Stimulated activated CD8-positive, alpha-beta memory T cell treated with anti-CD3 and anti-CD28 coated beads, Interleukin-4, amount 100 ng/mL, for 4 hours (primary cell): Measurements from ENCODE around the gene AGBL1.
"Not testable (repeated sequence)": the region's sequence is repeated elsewhere in the genome, so short reads cannot be mapped to it uniquely, and the experiment has no call there.

ENCODE experiments used
- DNase-seq, 2 donors: peaks; one replicate each; pipeline ENCODE4 v3.0.0-alpha.2; 2020; ENCODE audit warnings: low read depth in 2 of 2, low spot score in 1 of 2

The AGBL1 gene

DNA sequence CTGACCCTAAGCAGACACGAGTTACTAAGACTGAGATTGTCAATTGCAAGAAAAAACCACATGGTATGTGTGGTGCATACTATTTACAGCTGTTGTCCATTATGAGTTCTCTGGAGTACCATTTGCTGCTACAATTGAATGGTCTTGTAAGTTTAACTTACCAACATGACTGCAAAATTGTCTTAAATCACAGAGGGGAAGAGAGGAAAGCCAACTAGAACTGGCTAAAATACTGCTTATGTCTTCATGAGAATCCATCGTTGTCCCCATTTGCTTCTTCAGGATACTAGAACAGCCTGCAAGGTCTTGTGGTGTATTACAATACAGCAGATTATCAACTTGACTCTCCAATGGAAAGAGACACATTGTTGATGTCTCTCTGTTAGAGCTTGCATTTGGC is 313.2 kb downstream of the AGBL1 start:
- no peak for DNase-seq

DNA sequence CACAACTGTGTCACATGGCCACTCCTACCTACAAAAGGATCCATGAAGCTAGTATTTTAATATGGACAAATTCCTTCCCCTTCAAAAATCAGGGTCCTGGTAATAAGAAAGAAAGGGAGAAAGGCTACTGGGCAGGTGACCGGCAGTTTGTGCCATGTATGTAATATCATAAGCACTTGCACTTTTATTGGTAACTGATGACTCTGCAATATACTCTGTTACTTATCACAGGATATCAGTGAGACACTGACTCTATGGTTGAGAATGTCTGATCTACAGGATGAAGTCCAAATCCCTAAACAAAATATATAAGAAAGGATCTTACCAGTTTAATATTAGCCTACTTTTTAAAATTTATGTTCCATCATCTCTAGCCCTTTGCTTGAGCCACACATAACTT is 315.2 kb downstream of the AGBL1 start:
- no peak for DNase-seq

GRCh38 chr15:86399041-86399954 is 319.6 kb downstream of the AGBL1 start:
- DNase-seq = no peak

DNA sequence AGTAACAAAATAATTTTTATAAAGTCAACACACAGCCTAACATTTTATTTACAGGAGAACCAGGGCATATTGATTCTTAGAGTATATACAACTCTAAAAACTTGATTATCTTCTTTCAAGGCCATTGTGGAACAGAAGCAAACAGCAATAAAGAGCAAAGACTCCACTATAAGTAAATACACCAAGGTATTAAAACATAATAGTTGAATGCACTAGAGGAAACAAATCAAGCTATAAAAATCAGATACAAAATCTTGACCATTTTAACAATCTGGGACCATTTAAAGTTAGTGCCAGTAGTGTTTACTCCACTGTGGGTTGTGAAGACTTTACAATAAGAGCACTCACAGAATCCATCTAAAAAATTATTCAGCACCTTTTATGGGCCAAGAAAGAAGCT is 323.6 kb downstream of the AGBL1 start:
- DNase-seq = no peak

- DNase-seq = no peak
These were observed 324.4 kb downstream of the AGBL1 start for GRCh38 chr15:86403914-86404583.

DNA sequence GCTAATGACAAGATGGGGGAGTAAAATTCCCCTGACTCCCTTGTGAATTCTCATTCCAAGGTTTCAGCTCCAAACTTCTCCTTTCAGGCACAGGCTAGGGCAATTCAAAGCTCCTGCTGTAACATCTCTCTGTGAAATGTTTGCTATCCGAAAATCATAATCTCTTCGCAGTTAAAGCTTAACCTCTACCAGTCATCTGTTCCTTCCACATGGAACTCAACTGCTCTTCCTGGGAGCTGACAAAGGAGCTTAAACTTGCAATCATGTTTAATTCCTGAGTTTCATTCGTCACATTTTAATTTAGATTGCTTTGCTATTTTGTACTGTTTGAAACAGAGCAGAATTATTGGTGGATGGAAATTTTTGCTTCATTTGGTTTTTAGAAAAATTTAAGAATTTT is 328.6 kb downstream of the AGBL1 start:
- no peak for DNase-seq

- no peak for DNase-seq
These were observed 332.2 kb downstream of the AGBL1 start for GRCh38 chr15:86411916-86412315.

DNA sequence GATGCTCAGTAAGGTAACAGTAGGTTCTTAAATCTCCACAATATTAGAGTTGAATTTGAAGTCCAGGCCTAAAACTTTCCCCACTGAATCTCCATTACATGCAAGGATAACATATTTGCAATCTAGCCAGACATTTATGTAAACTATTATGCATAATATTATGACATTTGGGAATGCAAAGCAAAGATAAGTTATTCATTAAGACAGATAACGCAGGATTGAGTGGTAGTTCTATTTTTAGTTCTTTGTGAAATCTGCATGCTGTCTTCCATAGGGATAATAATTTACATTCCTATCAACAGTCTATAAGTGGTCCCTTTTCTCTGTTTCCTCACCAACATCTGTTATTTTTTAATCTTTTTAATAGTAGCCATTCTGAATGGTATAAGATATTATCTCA is 333.5 kb downstream of the AGBL1 start:
- no peak for DNase-seq

DNA sequence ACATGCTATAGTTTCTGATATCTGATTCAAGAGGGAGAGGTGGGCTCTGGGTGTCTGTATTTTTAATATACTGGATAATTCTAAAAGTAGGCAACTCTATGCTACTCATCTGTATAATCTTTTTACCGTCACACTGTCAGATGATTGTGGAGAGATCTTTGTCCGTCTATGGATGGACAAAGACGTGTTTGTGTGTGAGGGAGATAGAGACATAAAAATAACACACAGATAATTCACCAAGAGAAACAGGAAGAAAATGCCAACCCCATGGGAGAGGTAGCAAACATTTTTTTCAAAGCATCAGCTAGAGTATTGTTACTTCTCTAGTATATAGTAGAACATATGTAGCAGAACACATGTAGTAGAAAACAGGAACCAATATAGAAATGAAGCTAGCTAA is 346.1 kb downstream of the AGBL1 start:
- DNase-seq = no peak

DNA sequence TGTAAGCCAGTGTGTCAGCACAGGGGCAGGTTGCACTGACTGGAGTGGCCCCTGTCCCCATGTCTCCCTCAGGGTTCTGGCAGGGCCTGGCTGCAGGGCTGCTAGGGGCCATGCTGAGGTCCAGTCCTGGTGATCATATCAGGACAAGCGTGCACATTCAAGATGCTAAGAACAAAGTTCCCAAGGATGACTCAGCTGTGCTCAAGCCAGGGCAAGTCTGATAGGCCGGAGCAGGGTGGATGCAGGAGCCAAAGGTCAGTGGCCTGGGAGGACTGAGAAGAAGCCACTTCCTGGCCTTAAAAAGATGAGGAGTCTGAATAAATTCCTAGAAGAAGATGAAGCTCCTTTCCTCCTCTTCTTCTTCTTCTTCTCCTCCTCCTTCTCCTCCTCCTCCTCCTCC is 353.2 kb downstream of the AGBL1 start:
- DNase-seq = no peak

DNA sequence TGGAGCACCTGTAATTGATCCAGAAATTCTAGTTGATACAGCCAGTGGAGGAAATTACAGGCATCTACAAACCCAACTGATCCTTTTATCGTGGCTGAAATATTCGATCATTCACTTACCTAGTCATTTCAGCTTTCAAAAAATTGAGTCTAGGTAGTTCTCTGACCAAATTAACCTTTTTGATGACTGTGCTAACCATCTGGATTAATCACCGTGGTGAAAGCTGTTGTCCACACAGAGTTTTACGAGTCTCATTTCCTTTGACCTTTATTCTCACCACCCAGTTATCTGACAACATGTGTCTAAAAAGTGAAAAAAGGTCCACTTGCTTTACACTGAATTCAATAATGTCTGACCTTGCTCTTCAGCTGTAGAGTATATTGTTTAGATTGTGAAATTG is 354.3 kb downstream of the AGBL1 start:
- no peak for DNase-seq

DNA sequence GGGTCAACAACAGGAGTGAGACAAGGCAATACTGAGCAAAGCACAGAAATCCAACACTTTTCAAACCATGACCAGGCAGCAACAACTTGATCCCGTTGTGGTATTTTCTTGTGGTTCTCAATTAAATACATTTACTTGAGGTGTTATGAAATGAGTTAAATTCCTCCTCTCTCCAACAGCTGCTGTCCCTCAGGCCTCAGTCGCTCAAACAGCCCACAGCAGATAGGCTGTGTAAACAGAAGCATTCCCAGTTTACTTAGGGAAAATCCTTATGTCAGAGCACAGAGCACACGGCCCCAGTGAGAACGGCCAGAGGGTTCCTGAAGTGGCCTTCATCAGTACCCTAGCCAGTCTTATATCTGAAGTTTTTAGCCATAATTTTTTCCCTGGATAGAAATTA is 359.9 kb downstream of the AGBL1 start:
- no peak for DNase-seq

DNA sequence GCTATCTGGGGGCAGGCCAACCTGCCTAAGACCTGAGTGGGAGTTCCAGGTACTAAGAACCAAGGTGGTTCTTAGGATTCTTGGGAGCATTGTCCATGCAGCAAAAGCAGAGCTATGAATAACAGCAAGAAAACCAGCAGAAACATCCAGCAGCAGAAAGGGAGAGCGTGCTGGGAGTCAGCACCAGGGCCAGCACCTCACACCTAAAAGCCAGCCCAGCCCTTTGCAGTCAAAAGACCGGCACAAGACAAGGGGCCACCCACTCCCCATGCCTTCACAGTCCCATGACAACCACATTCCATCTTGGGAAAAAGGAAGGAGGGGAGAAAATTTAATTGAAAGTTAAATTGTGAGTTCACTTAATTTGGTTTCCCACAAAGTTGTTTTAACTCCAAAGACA is 364.9 kb downstream of the AGBL1 start:
- DNase-seq = no peak

- DNase-seq = no peak
These were observed 366.0 kb downstream of the AGBL1 start for GRCh38 chr15:86445579-86446252.

DNA sequence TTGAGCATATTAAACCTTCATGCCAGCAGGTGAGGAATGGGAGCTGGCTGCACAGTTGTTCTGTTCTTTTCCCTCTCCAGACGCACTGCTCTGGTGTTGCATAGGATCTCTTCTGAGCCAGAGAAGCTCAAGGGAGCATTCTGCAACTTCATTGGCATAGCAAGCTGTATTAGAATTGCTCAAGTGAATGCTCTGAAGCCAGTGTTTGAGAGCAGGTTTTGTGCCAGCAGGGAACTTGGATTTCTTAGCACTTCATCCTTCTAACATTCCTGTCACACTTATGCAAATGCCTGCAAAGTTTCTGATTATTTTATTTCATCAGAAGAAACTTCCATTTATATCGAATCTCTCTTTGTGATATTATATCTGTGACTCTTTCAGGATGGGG is 366.6 kb downstream of the AGBL1 start:
- DNase-seq = no peak

DNA sequence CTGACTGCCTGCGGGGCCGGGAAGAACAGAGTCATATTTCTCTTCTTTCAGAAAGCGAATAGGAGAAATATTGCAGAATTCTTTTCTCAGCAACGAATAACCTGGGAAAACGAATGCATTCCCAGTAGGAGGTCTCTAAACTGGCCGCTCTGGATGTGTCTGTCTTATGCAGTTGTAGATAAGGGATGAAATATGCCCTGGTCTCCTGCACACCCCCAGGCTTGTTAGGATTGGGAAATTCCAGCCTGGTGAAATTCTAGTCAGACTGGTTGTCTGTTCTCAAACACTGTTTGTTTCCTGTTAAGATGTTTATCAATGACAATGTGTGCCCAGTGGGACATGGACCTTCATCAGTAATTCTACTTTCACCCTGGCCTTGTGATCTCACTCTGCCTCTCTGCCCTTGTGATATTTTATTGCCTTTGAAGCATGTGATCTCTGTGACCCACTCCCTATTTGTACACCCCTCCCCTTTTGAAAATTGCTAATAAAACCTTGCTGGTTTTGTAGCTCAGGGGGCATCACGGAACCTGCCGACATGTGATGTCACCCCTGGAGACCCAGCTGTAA is 385.9 kb downstream of the AGBL1 start:
- not testable (repeated sequence) for DNase-seq

- no peak for DNase-seq
These were observed 402.0 kb downstream of the AGBL1 start for GRCh38 chr15:86481720-86482119.

DNA sequence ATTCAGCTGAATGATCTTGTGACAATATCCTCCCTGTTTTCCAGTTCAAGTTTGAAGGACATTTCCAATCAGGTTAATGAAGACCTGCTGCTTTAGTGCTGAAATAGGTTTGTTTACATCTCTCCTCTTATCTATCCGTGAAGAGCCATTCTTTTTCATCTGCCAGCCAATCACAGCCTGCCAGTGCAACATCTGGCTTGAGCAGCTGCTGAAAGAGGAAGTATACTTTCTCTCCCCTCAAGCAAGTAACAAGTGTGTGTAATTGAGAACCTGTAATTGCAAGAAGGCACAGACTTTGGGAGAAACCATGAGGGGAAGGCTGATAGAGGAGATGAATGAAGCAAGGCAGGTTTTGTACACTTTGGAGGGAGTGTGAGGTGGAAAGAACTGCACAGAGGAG is 404.3 kb downstream of the AGBL1 start:
- DNase-seq = no peak

- DNase-seq = no peak
These were observed 408.4 kb downstream of the AGBL1 start for GRCh38 chr15:86488046-86488445.

DNA sequence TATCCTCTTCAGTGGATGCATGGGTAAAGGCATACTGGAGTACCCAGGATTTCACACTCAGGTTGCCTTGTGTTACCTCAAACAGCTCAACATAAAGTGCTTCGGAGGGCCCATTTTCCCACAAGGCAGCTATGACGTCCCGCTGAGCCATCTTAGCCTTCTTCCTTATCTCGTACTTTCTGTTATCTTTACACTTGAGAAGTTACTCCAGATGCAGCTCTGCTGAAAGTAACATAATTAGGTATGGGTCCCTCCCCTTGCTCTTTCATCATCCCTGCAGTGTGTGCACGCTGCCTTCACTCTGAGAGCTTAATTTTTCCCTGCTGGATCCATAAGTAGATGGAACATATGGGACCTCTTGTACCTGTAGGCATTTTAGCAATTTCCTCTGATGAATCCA is 410.3 kb downstream of the AGBL1 start:
- DNase-seq = no peak

- no peak for DNase-seq
These were observed 411.4 kb downstream of the AGBL1 start for GRCh38 chr15:86491118-86491517.

DNA sequence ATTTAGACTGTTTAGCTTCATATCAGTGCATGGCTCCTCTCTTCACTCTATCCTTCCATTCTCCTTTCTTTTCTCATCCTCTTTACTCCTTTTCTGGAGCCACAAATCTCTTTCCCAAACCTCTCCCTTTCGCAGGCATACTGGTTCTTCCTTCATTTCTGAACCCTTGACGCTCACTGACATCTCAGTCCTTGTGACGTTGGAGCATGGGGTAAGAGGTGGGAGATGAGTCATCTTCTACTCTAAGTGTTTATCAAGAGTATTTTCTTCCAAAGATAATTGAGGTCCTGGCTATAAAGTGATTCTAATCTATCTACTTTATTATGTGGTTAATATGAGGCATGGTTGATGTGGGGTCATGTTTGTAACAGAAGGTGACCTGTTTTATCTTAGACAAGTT is 414.2 kb downstream of the AGBL1 start:
- no peak for DNase-seq
